NCI-H146 treated with DMSO at 0.1 percent for 48 hours (cell line): ENCODE data around the gene CD244.
"Not testable (repeated sequence)": the region's sequence is repeated elsewhere in the genome, so short reads cannot be mapped to it uniquely, and the experiment has no call there.

Experiments
- DNase-seq: peaks from one replicate; lab custom pipeline; 2025; ENCODE audit not compliant: unreplicated experiment; lab: John Stamatoyannopoulos, UW

Gene CD244

DNA sequence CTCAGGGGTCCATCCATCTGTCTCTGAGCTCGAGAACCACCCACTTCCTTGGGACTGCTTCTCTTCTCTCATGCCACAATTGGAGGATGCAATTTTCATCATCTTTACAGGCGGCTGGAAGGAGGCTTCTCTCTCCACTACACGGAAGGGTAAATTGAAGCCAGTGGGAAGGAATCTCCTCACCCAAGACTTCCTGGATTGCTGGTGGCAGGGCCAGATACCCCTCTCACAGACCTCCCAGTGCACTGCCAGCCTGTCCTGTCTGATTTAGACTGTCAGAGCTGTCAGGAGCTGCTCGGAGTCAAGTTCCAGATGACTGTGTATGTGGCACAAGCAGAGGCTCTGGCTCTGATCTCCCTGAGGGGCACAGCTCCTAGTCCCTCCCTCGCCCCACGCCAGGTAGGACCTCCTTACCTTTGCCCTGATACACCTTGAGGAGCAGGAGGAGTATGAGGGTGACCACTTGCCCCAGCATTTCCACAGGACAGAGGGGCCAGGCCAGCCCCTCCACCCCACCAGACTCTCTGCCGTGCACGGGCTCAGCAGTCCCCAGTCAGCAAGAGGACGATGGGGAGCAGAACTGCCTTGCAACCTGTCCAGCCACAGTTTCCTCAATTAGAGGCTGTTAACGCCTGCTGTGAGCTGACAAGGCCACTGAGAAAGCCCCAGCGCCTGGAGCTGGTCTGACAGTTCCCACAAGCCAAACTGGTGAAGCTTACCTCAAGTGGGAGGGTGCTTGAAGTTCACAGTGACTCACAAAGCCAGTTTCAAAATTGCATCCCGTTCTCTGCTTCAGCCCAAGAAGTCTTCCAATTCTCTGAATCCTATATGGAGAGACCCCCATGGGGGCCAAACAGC is at the start of gene CD244:
Gene CD244 (minus strand): TSS at position 685 of the 858 bp plus-strand sequence. CDS start 210 bp downstream, at position 475.
- no peak for DNase-seq

DNA sequence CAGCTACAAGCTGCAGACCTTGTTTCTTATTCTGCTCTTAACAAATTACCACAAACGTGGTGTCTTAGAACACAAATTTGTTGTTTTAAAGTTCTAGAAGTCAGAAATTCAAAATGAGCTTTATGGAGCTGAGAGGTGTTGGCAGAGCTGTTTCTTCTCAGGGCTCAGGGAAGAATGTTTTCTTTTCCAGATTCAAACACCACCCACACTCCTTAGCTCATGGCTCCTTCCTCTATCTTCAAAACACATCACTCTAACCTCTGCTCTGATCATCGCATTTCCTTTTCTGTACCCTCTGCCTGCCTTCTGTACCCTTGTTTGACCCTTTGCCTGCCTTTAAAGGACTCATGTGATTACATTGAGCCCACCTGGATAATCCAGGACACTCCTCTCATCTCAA is 49.2 kb upstream of the CD244 start:
- DNase-seq, result no peak

- DNase-seq, result no peak
Measured at GRCh38 chr1:160911441-160911840, 48.8 kb upstream of the CD244 start.

- DNase-seq, result no peak
Measured at GRCh38 chr1:160910170-160910750, 47.6 kb upstream of the CD244 start.

DNA sequence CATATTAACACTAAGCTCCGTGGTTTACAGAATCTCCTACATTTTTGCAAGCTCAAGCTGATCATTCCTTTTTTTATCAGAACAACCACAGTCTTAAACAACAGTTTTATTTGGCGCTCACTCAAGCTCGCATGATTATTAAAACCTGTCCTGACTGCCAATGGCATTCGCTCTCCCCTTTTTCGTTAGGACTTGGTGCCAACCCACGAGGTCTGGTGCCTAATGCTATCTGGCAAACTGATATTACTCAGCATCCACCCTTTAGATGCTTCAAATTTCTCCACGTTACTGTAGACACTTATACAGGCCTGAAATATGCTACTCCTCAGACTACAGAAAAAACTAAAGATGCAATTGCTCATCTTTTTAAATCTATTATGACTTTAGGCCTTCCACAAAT is 45.3 kb upstream of the CD244 start:
- no peak for DNase-seq

DNA sequence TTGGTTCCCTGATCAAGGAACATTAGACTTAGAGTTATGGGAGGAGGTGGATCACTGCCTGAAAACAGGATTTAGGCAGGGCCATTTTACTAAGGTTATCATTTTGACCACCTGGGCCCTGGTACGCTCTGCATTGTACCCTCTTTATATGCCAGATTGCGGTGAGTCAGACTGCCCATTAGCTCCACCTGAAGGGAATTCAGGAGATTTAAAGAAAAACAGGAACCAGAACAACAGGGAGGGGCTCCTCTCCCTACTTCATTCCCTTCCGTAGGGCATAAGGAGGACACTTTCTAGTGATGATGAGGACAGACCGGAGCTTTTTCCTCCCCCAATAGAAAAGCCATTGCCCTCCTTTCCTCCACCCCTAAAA is 42.9 kb upstream of the CD244 start:
- no peak for DNase-seq

DNA sequence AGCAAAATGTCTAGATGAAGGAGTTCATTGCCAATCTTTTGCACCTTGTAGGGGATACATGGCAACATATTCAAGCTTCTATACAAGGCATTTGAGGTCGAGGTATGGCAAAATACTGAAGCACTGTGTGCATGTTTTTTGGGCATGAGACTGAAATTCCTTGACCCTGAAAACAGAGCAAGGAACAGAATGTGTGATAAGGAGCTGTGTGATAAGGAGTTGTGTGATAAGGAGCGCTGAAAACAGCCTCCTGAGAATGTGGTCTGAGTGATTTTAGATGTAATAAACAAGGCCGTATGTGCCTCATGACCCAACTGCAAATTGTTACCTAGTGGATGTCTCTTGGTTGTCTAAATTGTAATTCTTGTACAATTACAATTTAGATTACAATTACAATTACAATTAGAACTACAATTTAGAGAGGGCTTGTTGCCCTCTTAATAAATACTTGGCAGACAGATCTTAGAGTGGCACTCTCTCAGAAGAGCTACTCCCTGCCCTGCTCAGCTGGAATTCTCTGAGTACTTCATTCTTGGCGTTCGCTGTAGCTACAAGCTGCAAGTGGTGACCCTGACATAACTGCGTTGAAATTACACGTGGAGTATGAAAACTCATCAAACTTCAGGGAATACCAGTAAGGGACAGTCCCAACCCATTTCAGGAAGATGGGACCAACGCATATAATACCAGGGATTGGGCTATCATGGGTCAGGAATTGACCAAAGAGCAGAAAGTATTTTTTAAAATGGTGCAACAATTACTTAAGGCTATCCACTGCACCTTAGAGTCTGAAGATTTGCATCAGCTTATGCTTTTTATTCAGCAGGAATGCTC is 42.3 kb upstream of the CD244 start:
- no peak for DNase-seq

- DNase-seq, result not testable (repeated sequence)
Measured at GRCh38 chr1:160902251-160902650, 39.6 kb upstream of the CD244 start.

DNA sequence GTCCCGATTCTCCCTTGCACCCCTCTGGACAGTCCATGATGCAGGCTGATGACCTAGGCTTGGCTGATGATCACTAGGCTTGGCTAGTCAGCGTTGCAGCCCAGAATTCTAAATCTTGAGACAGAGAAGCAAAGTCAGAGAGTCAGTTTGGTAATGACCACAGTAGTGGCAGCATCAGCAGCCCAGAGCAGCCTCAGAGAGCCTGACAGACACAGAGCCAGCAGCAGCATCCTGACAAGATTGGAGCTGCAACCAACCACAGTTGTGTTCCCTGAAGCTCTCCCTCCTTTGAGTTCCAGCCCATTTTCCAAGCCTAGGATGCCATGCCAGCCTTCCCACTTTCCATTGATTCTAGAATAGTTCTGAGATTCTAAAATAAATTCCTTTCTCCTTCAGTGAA is 39.1 kb upstream of the CD244 start:
- no peak for DNase-seq

DNA sequence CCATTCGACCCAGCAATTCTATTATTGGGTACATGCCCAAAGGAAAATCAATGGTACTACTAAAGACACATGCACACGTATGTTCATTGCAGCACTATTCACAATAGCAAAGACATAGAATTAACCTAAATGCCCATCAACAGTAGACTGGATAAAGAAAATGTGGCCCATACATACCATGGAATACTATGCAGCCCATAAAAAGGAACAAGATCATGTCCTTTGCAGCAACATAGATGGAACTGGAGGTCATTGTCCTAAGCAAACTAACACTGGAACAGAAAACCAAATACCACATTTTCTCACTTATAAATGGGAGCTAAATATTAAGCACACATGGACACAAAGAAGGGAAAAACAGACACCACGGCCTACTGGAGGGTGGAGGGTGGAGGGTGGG is 38.0 kb upstream of the CD244 start:
- not testable (repeated sequence) for DNase-seq

- not testable (repeated sequence) for DNase-seq
Measured at GRCh38 chr1:160894368-160895135, 31.9 kb upstream of the CD244 start.

GRCh38 chr1:160891474-160891873 is 28.8 kb upstream of the CD244 start:
- no peak for DNase-seq

GRCh38 chr1:160888926-160889325 is 26.2 kb upstream of the CD244 start:
- no peak for DNase-seq

DNA sequence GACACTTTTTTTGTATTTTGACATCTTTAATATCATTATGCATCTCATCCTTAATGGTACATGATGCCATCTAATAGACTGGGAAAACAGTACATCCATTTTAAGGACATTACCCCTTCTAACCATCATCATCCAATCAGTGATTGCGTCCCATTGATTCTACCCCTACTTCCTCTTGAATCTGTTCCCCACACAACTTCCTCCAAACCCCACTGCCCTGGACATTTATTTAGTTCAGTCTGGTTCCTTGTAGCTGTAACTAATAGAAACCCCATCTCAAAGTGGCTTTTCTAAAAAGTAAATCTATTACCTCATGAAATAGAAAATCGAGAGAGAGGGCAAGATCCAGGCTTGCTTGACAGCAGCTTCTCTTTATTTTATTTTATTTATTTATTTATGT is 24.4 kb upstream of the CD244 start:
- DNase-seq, result no peak

- no peak for DNase-seq
Measured at GRCh38 chr1:160885042-160885441, 22.4 kb upstream of the CD244 start, which contains the start of gene ITLN1. Gene ITLN1, minus strand, starts transcription at chr1:160885180. Its CDS starts 303 bp downstream, at chr1:160884877.

DNA sequence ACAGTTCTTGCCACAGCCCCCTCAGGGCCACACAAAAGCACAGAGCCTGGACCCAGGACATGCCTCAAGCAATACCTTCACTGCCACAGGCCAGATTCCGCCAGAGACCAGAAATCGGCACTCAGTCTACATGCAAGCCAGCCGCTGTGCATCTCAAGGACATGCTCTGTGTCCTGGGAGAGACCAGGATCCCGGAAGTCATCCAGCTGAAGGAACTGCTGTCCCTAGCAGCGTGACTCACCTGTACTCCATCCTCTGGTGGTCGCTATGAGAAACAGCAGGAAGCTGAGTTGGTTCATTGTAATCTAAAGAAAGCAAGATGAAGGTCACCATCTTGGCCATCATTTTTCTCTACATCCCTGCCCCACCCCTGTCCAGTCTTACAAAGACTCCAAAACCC is 21.9 kb upstream of the CD244 start:
- DNase-seq, result no peak

DNA sequence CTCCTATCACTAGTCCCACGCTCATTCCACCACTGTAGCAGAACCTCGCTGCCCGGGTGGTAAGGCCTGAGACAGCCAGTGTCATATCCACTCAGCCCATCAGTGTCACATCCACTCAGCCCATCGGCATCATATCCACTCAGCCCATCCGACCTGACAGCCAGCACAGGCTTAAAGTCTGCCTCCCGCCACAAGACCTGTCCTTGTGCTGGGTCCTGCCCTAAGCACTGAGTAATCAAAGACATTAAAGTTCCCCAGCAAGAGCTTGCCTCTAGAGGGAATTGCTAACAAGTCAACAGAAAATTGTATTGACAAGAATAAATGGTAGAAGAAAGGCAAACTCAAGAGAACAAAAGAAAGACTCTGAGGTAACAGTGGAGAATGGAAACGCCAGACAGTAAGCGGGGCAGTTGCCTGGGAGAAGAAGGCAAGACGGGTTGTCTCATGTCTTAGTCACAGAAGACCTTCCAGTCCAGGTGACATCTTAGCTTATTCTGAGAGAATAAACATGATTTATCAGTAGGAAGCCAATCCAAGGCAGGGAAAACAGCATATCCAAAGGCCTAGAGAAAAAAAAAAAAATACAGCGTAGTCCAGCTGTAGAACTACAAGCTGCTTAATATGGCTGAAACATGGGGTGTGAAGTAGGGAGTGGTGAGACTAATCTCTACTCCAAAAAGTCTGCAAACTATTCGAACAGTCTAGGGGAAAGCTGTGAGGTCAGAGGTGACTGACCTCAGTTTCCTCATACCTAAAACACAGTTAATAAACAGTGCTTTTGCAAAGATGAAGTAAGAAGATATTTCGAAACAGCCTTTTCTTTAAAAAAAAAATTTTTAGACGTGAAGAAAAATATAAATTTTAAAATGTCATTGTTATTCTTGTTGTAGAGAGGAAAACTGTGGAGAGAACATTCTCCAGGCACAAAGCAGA is 21.2 kb upstream of the CD244 start:
- DNase-seq, result no peak

DNA sequence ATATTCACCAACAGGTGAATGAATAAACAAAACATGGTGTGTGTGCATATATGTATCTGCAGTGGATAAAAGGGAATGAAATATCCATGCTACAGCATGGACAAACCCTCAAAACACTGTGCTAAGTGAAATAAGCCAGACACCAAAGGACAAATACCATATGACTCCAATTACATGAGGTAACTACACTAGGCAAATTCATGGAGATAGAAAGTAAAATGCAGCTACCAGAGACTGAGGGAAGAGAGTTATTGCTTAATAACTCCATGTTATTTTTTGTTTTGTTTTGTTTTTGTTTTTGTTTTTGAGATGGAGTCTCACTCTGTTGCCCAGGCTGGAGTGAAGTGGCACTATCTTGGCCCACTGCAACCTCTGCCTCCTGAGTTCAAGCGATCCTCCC is 19.9 kb upstream of the CD244 start:
- DNase-seq, result no peak

DNA sequence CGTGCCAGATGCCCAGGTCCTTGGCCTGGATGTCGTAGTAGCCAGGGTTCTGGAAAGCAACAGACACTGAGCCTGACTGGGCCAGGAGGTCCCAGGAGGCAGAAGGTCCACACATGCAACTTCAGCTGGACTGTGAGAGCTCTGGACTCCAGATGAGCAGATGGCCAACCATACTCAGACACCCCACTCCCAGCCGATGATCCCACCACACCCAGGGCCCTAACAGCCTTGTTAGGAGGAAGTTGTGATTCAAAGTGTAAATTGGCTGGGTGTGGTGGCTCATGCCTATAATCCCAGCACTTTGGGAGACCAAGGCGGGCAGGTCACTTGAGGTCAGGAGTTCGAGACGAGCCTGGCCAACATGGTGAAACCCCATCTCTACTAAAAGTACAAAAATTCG is 18.6 kb upstream of the CD244 start:
- not testable (repeated sequence) for DNase-seq

DNA sequence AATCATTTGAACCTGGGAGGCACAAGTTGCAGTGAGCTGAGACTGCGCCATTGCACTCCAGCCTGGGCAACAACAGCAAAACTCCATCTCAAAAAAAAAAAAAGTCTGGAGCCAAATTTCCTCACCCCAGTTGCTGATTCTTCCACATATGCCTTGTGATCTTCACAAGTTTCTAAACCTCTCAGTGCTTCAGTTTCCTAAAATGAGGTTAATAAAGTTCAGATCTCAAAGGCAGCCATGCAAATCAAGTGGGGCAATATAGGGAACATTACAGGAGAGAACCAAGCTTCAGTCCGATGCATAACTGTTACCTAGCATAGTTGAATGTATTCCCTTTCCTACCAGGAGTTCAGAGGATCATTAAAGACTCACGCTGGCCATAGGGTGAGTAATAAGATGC is 17.5 kb upstream of the CD244 start:
- no peak for DNase-seq
